GM10266 (cell line): ENCODE data around the gene CDH1.

Source experiments
- DNase-seq: peaks from one replicate; pipeline ENCODE4 v3.0.0; 2012; ENCODE audit errors: extremely low spot score
- TF ChIP-seq, protein P1 (sequence below): IDR thresholded peaks from 2 replicates; pipeline ENCODE4 v1.5.1; 2012; ENCODE audit warnings: mild to moderate bottlenecking, low read depth; ENCODE audit not compliant: control insufficient read depth, insufficient read depth; ENCODE audit errors: missing control alignments

CDH1 gene

GRCh38 chr16:68717684-68718083, 19.4 kb upstream of the CDH1 start:
- DNase-seq: no peak

DNA sequence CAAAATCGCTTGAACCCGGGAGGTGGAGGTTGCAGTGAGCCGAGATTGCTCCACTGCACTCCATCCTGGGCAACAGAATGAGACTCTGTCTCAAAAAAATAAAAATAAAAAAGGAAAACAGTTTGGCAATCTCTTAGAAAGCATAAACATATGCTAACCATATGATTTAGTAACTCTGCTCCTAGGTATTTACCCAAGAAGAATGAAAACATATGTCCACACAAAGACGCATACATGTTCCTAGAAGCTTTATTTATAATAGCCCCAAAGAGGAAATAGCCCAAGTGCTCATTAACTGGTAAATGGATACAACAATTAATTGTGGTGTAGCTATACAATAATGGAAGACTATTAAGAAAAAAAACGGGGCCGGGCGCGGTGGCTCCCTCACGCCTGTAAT, 18.5 kb upstream of the CDH1 start:
- TF ChIP-seq, protein P1, sequence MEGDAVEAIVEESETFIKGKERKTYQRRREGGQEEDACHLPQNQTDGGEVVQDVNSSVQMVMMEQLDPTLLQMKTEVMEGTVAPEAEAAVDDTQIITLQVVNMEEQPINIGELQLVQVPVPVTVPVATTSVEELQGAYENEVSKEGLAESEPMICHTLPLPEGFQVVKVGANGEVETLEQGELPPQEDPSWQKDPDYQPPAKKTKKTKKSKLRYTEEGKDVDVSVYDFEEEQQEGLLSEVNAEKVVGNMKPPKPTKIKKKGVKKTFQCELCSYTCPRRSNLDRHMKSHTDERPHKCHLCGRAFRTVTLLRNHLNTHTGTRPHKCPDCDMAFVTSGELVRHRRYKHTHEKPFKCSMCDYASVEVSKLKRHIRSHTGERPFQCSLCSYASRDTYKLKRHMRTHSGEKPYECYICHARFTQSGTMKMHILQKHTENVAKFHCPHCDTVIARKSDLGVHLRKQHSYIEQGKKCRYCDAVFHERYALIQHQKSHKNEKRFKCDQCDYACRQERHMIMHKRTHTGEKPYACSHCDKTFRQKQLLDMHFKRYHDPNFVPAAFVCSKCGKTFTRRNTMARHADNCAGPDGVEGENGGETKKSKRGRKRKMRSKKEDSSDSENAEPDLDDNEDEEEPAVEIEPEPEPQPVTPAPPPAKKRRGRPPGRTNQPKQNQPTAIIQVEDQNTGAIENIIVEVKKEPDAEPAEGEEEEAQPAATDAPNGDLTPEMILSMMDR: no peak
- DNase-seq: no peak

More at GRCh38 chr16:68717684-68718083, 19.4 kb upstream of the CDH1 start:
- TF ChIP-seq, protein P1: no peak

DNA sequence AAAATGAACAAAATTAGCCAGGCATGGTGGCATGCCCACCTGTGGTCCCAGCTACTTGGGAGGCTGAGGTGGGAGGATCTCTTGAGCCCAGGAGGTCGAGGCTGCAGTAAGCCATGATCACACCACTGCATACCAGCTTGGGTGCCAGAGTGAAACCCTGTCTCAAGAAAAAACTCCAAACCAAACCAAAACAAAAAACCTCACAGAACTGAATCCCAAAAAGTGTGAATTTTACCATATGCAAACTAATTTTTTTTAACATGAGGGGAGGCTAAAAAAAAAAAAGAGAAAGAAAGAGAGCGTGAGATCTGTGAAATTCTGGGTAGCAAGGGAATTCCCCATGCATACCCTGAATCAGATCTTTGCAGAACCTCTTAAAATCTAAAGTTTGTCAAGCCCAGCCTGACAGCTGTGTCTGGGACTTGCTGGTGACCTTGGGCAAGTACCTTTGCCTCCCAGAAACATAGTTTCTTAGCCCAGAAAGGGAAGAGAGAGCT, 17.1 kb upstream of the CDH1 start:
- peak; percentile 78 for DNase-seq
- TF ChIP-seq, protein P1: no peak

DNA sequence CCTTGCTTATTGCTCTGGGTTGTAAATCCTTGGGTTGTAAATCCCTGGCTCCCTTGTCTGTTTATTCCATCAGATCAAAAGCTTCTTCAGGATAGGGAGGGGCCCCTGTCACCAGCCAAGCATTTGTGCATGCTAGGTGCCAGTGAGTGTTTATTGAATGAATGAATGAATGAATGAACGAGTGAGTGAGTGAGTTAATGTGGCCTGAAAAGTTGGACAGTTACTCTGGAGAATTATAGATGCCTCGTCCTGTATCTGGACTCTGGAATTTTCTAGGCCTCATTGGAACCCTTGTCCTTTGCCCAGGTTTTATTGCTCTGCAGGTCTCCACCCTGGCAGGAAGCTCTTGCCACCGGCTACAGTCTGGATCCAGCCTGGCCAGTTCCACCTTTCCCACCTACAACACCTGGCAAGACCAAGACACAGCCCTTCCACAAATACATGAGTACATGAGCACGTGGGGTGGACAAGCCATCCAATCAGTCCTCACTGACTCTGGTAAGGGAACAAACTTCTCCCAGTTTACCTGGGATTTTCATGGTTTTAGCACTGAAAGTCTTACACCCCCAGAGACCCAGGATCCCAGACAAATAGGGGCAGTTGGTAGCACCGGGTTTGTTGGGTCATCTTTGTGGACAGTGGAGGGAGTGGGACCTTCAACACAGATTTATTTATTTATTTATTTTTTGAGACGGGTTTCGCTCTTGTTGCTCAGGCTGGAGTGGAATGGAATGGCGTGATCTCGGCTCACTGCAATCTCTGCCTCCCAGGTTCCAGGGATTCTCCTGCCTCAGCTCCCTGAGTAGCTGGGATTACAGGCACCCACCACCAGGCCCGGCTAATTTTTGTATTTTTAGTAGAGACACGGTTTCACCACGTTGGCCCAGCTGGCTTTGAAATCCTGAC, 14.7 kb upstream of the CDH1 start:
- TF ChIP-seq, protein P1: no peak
- DNase-seq: no peak

- TF ChIP-seq, protein P1: no peak
- DNase-seq: no peak
Observed at GRCh38 chr16:68724797-68725196, 12.3 kb upstream of the CDH1 start.

DNA sequence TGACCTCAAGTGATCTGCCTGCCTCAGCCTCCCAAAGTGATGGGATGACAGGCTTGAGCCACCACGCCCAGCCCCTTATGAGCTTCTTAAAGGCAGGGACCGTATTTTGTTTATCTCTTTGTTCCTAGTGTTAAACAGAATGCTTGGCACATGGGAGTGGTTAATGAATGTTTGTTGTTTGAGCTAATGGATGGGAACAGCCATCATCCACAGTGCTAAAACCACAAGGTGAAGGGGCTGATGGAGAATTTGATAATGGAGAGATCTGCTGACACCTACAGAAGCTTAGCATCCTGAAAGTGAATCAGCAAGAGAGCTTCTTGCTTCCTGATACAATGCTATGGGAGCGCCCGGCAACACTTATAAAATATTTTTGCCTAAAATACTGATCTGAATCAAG, 8.6 kb upstream of the CDH1 start:
- no peak for DNase-seq
- TF ChIP-seq, protein P1: no peak

- TF ChIP-seq, protein P1: no peak
- DNase-seq: no peak
Observed at GRCh38 chr16:68731637-68732036, 5.5 kb upstream of the CDH1 start.
